ENCODE results near the gene PPFIA4. TPM values are rescaled to one million over a fixed set of nuclear protein-coding genes. Genes with fewer than 3 reads are reported as not detected.

The PPFIA4 gene
- total RNA-seq, 1 experiment from 2014 or later: 10.8 TPM

- ATAC-seq (no peak), DNase-seq (ENCODE audit: low read depth, low spot score) (no peak)
- H3K9me2 ChIP-seq (ENCODE audit: insufficient read depth): no peaks in the 10 kb centered on the region
- no peaks in the 10 kb centered on the region for H4K20me1 ChIP-seq (ENCODE audit: insufficient read depth)
- ChIA-PET CTCF (no interaction called here), POLR2A (no interaction called here), RAD21 (ENCODE audit: low non-redundant PET in 1 of 2, low total read pairs in 2 of 2, uncharacterized antibody in 2 of 2, unreplicated experiment in 2 of 2) (no interaction called here)
- peak; percentile 59 for TF ChIP-seq JUND (IDR thresholded peaks at IDR 0.05)
- TF ChIP-seq, protein P1, sequence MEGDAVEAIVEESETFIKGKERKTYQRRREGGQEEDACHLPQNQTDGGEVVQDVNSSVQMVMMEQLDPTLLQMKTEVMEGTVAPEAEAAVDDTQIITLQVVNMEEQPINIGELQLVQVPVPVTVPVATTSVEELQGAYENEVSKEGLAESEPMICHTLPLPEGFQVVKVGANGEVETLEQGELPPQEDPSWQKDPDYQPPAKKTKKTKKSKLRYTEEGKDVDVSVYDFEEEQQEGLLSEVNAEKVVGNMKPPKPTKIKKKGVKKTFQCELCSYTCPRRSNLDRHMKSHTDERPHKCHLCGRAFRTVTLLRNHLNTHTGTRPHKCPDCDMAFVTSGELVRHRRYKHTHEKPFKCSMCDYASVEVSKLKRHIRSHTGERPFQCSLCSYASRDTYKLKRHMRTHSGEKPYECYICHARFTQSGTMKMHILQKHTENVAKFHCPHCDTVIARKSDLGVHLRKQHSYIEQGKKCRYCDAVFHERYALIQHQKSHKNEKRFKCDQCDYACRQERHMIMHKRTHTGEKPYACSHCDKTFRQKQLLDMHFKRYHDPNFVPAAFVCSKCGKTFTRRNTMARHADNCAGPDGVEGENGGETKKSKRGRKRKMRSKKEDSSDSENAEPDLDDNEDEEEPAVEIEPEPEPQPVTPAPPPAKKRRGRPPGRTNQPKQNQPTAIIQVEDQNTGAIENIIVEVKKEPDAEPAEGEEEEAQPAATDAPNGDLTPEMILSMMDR (IDR thresholded peaks at IDR 0.05 in 2 of 3, conservative IDR thresholded peaks at IDR 0.05 in 1 of 3; ENCODE audit: borderline replicate concordance in 1 of 3, insufficient read depth in 1 of 3, low read depth in 2 of 3, low read length in 2 of 3): no peak
- TF ChIP-seq FOSL1 (IDR thresholded peaks at IDR 0.05; ENCODE audit: low read depth): peak; percentile 72
- H3K4me2 ChIP-seq (ENCODE audit: low read length): no peak overlapping the region
- no peak overlapping the region for H3K27ac ChIP-seq (ENCODE audit: low read depth, low read length)
- no TSS peak for BruUV-seq (replicated peaks)
- H3K36me3 ChIP-seq (ENCODE audit: control insufficient read depth in 1 of 2, insufficient read depth in 2 of 2, low read length in 2 of 2): no peaks in the 10 kb centered on the region
- no peaks in the 10 kb centered on the region for H3K27me3 ChIP-seq (ENCODE audit: insufficient read depth, low read length)
- intact Hi-C loops (cut with micrococcal nuclease): no loop called here
- H3K79me2 ChIP-seq (ENCODE audit: insufficient read depth, low read length): no peaks in the 10 kb centered on the region
- H3K4me1 ChIP-seq (ENCODE audit: control insufficient read depth in 1 of 2, insufficient read depth in 2 of 2, low read length in 2 of 2): peaks cover 0 to 6% of the 10 kb centered on the region in 2 experiments; a peak in 1 of 4 replicates
- H3K9me3 ChIP-seq (ENCODE audit: control insufficient read depth in 1 of 2, insufficient read depth in 1 of 2, low read depth in 1 of 2, low read length in 2 of 2): peaks cover 13 to 14% of the 10 kb centered on the region in 2 experiments; a peak in 3 of 4 replicates
- no peak overlapping the region for H3K9ac ChIP-seq (ENCODE audit: low read length)
- no peak overlapping the region for H2AFZ ChIP-seq (ENCODE audit: low read depth, low read length, poor library complexity, severe bottlenecking)
- no peak overlapping the region for H3K4me3 ChIP-seq (replicated peaks in 1 of 2; ENCODE audit: low read depth in 1 of 2, low read length in 2 of 2)
These were observed 67.6 kb downstream of the PPFIA4 start for GRCh38 chr1:203093754-203094410.

DNA sequence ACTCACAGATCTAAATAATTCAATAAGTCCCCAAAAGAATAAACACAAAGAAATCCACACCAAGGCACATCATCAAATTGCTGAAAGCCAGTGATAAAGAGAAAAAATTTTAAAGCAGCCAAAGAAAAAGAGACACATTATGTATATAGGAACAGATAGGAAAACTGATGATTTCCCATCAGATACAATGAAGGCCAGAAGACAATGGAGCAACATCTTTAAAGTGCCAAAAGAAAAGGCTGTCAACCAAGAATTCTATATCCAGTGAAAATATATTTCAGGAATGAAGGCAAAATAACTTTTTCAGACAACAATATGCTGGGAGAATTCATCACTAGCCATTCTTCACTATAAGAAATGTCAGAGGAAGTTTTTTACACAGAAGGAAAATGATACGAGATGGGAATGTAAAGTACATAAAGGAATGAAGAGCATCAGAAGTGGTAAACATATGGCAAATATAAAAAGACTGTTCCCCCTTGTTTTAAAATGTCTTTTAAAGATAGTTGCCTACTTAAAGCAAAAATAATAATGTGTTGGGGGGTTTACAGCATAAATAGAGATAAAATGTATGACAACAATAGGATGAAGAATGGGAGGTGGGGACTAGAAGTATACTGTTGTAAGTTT lies 68.9 kb downstream of the PPFIA4 start:
- no TSS peak for BruUV-seq (replicated peaks)
- ATAC-seq: no peak

More for the DNA sequence above, 68.9 kb downstream of the PPFIA4 start:
- Histone ChIP-seq H3K4me2 (ENCODE audit: low read length) (no peak overlapping the region), H2AFZ (ENCODE audit: low read depth, low read length, poor library complexity, severe bottlenecking) (no peak overlapping the region), H3K27me3 (ENCODE audit: insufficient read depth, low read length) (no peaks in the 10 kb centered on the region), H3K4me1 (ENCODE audit: control insufficient read depth in 1 of 2, insufficient read depth in 2 of 2, low read length in 2 of 2) (peaks cover 0 to 6% of the 10 kb centered on the region in 2 experiments; a peak in 1 of 4 replicates), H3K9me3 (ENCODE audit: control insufficient read depth in 1 of 2, insufficient read depth in 1 of 2, low read depth in 1 of 2, low read length in 2 of 2) (peaks cover 13 to 14% of the 10 kb centered on the region in 2 experiments; a peak in 3 of 4 replicates), H3K4me3 (replicated peaks in 1 of 2; ENCODE audit: low read depth in 1 of 2, low read length in 2 of 2) (no peak overlapping the region), H3K36me3 (ENCODE audit: control insufficient read depth in 1 of 2, insufficient read depth in 2 of 2, low read length in 2 of 2) (no peaks in the 10 kb centered on the region), H3K79me2 (ENCODE audit: insufficient read depth, low read length) (no peaks in the 10 kb centered on the region), H3K27ac (ENCODE audit: low read depth, low read length) (no peak overlapping the region), H3K9ac (ENCODE audit: low read length) (no peak overlapping the region), H3K9me2 (ENCODE audit: insufficient read depth) (no peaks in the 10 kb centered on the region), H4K20me1 (ENCODE audit: insufficient read depth) (no peaks in the 10 kb centered on the region)
- RAD21 ChIA-PET (ENCODE audit: low non-redundant PET in 1 of 2, low total read pairs in 2 of 2, uncharacterized antibody in 2 of 2, unreplicated experiment in 2 of 2): no interaction called here
- CTCF ChIA-PET: no interaction called here
- intact Hi-C loops (cut with micrococcal nuclease): no loop called here
- POLR2A ChIA-PET: no interaction called here
- no peak for DNase-seq (ENCODE audit: low read depth, low spot score)
- TF ChIP-seq SP1 (IDR thresholded peaks at IDR 0.05; ENCODE audit: low read depth): no peak
- peak; percentile 93; the same call in 1 of the 2 replicates for TF ChIP-seq CBX3 (IDR thresholded peaks at IDR 0.05; ENCODE audit: low read depth)

Measured in HCT116 (cell line).